ENCODE measurements around the gene ZNF330.

DNA sequence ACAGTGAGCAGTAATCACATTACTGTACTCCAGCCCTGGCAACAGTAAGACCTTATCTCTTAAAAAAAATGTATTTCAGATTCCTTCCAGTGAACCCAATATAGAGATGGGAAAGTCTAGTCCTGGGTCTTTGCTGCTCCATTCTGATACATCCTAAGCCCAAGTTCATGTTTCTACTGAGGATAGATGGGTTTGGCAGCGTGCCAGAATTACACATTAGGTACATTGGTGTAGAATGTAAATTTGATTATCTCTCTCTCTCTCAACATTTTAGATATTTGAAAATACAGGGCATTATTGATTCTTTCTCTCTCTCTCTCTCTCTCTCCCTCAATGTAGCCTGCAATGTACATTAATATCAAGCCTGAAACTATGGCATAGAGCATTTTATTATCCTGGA, 43.5 kb upstream of the ZNF330 start:
- TF ChIP-seq, protein P1, sequence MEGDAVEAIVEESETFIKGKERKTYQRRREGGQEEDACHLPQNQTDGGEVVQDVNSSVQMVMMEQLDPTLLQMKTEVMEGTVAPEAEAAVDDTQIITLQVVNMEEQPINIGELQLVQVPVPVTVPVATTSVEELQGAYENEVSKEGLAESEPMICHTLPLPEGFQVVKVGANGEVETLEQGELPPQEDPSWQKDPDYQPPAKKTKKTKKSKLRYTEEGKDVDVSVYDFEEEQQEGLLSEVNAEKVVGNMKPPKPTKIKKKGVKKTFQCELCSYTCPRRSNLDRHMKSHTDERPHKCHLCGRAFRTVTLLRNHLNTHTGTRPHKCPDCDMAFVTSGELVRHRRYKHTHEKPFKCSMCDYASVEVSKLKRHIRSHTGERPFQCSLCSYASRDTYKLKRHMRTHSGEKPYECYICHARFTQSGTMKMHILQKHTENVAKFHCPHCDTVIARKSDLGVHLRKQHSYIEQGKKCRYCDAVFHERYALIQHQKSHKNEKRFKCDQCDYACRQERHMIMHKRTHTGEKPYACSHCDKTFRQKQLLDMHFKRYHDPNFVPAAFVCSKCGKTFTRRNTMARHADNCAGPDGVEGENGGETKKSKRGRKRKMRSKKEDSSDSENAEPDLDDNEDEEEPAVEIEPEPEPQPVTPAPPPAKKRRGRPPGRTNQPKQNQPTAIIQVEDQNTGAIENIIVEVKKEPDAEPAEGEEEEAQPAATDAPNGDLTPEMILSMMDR (IDR thresholded peaks at IDR 0.05): no peak
- no peak for TF ChIP-seq POLR2AphosphoS5 (IDR thresholded peaks at IDR 0.05)
- no peak for TF ChIP-seq POLR2A (IDR thresholded peaks at IDR 0.05)
- no peak for TF ChIP-seq EP300 (IDR thresholded peaks at IDR 0.05)
